ENCODE data around the gene KXD1.
"Not testable (repeated sequence)": the region's sequence is repeated elsewhere in the genome, so short reads cannot be mapped to it uniquely, and the experiment has no call there.

The KXD1 gene, protein sequence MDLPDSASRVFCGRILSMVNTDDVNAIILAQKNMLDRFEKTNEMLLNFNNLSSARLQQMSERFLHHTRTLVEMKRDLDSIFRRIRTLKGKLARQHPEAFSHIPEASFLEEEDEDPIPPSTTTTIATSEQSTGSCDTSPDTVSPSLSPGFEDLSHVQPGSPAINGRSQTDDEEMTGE

DNA sequence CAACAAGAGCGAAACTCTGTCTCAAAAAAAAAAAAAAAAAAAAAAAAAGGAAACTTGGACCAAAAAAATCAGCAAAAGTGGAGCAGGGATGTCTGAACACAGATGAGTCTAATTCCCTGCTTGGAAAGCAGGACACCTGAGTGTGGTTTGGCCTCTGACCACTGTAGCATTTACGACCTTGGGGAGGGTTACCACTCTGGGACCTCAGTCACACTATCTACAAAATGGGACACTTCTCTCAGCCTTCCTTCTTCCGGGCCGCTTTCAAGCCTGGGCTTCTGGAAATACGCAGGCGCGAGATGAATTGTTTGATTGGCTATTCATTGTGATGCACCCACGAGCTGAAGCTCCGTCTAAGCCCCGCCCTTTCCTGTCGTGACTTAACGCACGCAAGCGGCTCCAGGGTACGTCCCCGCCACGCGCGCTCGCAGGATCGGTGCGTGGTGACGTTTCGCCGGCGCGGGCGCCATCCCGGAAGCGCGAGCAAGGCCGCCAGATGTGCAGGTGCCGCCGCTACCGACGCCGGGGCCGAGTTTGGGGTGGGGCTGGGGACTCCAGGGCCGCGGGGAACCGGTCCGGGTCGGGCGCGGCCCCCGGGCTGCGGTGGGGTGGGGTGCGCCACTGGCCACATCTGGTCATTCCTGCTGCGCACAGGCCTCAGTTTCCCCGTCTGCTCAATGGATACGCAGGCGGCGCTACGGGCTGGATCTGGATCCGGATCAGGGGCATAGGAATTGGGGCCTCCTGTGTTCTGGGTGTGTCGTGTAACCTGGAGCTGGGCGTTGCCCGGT is at the start of gene KXD1:
KXD1 (plus strand) TSS at position 460 of the 791 bp plus-strand sequence. CDS start 4,187 bp downstream, outside the sequence.
- peak; percentile 99 for DNase-seq (ENCODE audit: low spot score)

DNA sequence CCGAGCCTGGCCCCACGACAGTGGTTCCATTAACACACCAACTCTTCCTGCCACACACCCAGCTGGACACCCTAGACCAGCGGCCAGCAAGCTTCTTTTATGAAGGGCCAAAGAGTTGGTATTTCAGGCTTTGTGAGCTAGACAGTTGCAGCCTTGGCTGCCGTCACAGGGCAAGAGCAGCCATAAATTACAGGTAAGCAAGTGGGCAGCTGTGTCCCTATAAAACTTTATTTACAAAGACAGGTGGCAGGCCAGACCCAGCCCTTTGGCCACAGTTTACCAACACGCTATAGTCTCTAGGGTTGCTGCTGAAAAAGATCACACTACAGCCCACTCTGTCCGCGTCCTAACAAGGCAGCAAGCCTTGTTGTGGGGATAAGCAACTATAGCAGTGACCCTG is 49.1 kb upstream of the KXD1 start:
- no peak for DNase-seq (ENCODE audit: low spot score)

DNA sequence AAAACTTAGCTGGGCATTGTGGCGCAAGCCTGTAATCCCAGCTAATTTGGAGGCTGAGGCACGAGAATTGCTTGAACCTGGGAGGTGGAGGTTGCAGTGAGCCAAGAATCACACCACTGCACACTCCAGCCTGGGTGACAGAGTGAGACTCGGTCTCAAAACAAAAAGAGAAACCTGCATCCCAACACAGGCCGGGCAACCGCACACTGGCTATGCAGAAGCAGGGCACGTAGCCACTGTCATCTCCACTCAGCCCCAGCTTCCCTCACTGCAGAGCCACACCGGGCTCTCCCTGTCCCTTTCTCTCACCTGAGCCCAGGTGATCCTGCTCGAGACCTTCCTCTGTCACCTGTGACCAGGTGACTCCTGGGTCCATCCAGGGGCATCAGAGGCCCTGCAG is 47.5 kb upstream of the KXD1 start:
- no peak for DNase-seq (ENCODE audit: low spot score)

DNA sequence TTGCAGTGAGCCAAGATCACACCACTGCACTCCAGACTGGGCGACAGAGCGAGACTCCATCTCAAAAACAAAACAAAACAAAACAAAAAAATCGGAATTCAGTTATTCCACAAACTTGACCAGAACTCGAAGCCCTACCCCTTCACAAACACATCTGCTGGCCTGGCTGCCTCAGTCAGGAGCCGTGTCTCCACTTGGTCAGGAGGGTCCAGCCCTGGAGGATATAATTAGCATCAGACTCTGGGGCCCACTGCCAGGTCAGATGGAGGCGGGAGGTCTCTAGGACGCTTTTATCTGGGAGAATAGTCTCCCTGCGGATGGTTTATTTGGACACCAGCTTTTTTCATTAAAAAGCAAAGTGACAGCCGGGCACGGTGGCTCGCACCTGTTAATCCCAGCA is 43.8 kb upstream of the KXD1 start:
- DNase-seq (ENCODE audit: low spot score): no peak

DNA sequence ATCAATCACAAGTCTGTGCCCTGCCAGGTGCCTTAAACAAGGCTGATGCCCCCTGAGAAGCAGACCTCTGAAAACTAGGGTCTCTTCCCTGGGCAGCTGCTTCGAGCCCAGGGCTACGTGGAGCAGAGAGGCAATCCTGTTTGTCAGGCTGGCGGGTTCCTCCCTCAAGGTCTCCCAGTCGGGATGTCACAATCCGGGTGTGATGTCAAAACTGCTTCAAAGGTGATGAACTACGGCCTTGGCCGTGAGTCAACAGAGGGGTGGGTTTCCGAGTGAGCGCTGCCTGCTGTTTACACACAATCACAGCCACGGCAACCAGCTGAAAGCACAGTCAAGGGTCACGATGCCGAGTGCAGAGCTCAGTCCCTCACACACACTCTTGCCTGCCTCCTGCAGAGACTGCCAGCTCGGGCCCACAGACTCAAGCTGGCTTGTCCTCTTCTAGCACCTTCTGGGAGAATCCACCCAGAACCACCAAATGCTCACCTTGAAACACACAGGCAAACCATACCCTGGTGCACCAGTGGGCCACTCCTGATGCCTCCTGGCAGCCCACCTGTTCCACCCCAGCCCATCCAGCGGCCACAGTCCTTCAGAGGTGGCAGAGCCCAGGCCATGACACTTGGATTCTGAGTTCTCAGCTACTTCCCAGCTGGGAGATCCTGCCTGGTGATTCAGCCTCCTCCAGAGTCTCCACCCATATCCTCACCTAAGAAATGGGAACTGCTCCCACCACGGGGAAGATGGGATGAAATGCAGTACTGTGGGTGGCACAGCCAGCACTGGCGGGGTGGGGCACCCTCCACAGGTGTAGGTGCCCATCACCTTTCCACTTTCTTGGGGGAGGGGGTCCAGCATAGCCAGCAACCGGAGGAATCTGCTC is 42.6 kb upstream of the KXD1 start:
- peak; percentile 56 for DNase-seq (ENCODE audit: low spot score)

DNA sequence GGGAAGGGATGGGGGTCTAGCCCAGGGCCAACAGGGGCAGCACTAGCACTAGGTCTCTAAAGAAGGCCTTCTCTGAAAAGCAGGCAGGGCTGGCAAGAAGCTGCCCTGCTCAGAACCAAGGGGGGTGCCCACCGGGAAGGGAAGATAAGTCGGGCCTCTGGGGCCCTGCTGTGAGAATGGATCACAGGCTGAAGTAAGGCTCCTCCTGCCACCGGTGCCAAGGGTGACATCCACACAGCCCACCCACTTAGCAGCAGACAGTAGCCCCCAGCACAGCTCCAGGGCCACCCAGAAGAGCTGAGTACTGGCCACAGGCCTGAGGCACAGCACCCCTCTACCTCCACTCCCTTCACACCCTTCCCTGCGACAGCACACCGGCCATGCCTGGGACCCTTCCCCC is 41.7 kb upstream of the KXD1 start:
- no peak for DNase-seq (ENCODE audit: low spot score)

DNA sequence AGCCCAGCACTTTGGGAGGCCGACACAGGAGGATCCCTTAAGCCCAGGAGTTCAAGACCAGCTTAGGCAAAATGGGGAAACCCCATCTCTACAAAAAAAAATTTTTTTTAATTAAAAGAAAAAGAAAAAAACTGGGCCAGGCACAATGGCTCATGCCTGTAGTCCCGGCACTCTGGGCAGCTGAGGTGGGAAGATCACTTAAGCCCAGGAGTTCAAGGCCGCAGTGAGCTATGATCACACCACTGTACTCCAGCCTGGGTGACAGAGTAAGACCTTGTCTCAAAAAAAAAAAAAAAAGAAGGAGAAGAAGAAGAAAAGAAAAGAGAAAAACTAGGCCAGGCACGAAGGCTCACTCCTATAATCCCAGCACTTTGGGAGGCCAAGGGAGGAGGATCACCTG is 40.1 kb upstream of the KXD1 start:
- no peak for DNase-seq (ENCODE audit: low spot score)

DNA sequence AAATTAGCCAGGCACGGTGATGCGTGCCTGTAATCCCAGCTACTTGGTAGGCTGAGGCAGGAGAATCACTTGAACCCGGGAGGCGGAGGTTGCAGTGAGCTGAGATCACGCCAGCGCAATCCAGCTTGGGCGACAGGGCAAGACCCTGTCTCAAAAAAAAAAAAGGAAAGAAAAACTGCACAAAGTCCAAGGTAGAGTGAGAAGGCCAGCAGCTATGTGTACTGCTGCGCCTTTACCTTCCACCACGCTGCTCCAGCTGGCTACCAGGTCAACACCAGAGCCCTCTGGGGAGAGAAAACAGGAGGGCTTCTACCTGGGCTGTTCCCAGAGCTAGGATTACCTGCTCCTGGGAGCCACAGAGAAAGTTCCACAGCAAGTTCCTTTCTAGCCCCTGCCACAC is 39.0 kb upstream of the KXD1 start:
- DNase-seq (ENCODE audit: low spot score): no peak

DNA sequence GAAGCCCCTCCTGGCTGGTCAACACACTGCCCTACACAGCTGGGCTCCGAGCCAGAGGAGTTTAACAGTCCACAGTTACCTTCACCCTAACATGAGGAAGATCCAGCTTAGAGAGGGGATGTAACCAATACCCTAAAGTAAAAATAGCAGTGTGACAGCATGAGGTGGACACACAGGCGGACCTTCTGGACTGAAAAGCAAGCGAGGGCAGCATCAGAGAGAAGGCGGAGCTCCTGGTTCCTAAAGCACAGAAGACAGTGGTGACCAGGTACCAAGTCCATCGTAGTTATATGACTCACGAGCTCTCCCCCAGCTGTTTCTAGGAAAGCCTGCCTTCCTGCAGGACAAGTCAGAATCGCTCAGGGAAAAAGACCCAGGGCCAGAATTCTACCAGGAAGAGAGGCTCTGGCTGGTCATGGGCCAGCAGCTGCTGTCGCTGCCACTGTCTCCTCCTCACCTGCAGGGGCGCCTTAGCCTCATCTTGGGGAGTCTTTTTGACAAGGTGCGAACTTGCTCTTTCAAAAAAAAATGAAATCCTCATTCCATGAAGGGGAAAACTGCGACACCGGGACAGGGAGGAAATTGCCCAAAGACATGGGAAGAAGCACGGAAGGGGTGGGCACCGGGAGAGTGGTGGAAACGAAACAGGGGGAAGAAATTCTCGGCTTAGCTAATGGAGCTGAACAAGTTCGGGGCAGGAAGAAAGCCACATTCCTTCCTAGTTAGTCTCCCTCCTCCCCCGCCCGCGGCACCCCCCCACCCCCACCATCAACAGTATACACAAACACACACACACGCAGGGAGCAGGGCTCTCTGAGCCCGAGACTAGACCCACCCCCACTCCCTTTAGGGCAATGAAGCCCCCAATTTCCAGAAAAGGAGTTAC is 37.5 kb upstream of the KXD1 start:
- peak; percentile 65 for DNase-seq (ENCODE audit: low spot score)

DNA sequence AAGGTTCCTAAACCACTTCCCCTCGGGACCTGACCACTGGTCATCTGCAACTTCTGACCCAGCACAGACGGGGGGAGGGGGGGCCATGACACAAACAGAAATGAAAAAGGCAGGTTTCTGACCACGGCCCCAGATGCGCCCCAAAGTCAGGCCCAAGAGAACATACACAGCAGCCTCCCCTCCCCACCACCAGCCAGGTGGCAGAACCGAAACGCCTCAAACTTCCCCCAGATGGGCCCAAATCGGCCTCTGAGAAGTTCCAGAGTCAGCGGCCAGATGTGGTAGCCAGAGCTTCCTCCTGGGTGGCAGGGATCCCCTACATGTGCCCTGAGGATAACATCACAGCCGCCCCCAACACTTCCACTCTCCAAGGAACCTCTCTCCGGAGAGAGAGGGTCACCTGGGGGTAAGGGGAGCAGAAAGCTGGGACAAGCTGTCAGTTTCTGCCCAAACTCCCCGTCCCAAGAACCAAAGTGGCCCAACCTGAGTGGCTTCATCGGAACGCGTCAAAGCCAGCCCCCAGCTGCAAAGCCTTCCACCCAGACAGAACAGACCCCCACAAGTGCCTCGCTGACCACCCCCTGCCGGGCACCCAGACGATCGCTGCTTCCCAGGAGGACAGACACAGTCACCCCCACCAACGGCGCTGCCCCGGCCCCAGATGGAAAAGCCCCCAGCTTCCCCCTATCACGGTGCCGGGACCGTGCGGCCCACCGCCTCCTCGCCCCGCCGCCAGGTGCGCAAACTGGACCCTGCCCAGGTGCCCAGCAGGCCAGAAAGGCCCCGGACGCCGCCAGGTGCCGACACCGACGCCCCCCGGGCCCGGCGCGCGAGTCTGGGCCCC is 36.6 kb upstream of the KXD1 start:
- no peak for DNase-seq (ENCODE audit: low spot score)

DNA sequence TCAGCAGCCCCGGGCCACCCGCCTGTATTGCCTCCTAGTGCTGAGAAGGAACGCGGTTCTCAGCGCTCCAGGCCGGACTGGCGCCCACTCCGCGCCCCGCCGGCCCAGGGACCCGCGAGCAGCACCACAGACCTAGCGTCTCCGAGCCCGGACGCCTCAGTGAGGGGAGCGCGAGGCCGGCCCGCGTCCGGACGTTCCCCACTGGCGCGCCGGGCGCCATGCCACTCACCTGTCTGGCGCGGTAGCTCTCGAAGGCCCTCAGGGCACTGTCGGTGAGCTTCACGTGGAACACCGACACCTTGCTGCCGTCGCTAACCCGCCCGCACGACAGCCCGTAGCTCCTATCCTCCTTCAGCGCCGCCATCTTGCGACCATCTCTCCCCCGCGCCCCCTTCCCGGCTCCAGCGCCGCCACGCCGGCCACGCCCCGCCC is 36.0 kb upstream of the KXD1 start, which contains the start of gene ELL:
ELL (minus strand) TSS at position 379 of the 432 bp plus-strand sequence; CDS start at position 364, 15 bp downstream.
- DNase-seq (ENCODE audit: low spot score): no peak

DNA sequence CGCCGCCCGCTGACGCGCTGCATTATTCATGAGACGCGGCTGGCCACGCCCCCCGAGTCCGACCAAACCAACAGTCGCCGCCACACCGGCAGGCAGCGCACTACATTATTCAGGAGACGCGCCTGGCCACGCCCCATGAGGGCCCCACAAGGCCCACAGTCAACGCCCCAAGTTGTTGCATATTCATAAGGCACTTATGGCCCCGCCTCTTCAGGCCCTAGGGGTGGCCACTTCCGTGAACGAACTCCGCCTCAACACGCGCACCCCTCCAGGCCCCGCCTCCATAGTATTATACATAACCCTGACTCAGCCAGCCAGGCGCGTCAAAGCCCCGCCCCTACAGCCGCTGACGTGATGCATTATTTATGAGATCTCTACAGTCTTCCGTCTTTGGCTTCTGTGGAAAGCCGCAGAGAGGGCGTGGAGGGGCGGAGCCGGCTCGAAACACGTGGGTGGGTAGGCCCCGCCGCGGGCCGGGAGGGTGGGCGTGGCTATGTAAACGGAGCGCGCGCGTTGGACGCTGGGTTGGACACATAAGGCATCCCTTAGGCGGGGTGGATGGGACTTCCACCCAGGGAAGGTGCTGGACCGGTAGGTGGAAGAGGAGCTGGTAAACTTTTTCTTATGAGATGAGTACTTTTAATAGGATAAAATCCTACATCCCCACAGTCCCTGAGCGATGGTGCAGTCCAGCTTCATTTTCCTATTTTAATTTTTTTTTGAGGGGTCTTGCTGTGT is 35.4 kb upstream of the KXD1 start:
- DNase-seq (ENCODE audit: low spot score): peak; percentile 100

DNA sequence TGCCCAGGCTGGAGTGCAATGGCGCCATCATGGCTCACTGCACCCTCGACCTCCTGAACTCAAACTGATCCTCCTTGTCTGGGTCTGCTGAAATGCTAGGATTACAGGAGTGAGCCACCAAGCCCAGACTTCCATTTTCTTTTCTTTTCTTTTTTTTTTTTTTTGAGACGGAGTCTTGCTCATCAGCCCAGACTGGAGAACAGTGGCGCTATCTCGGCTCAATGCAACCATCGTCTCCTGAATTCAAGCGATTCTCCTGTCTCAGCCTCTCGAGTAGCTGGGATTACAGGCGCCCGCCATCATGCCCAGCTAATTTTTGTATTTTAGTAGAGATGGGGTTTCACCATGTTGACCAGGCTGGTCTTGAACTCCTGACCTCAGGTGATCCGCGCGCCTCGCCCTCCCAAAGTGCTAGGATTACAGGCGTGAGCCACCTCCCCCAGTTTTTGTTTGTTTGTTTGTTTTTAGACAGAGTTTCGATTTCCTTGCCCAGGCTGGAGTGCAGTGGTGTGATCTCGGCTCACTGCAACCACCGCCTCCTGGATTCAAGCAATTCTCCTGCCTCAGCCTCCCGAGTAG is 34.7 kb upstream of the KXD1 start:
- DNase-seq (ENCODE audit: low spot score): not testable (repeated sequence)

DNA sequence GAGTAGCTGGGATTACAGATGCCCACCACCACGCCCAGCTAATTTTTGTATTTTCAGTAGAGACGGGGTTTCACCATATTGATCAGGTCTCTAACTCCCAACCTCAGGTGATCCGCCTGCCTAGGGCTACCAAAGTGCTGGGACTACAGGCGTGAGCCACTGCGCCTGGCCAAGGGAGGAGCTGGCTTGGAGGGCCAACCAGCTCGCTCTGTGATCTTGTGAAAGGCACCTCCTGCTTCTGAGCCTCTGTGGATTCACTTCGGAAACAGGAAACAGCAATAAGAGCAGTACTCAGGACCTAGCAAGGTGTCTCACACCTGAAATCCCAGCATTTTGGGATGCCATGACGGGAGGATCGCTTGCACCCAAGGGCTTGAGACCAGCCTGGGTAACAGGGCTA is 33.8 kb upstream of the KXD1 start:
- no peak for DNase-seq (ENCODE audit: low spot score)

DNA sequence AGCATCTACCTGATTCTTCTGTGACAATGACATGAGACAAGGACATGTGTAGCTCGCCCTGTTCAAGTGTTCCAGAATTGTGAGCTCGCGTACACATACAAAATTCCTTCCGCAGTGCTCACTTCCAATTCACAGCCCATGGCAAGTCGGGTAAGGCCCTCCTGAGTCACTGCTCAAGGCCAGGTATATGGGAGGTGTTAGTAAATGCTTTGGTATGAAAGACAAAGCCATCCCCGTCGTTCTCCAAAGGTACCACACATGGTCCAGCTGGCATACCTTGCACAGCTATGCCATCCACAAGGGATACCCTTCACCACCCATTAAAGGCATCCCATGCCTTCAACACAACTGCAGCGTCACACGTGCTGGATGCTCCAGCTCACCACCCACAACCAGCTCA is 31.4 kb upstream of the KXD1 start:
- no peak for DNase-seq (ENCODE audit: low spot score)

DNA sequence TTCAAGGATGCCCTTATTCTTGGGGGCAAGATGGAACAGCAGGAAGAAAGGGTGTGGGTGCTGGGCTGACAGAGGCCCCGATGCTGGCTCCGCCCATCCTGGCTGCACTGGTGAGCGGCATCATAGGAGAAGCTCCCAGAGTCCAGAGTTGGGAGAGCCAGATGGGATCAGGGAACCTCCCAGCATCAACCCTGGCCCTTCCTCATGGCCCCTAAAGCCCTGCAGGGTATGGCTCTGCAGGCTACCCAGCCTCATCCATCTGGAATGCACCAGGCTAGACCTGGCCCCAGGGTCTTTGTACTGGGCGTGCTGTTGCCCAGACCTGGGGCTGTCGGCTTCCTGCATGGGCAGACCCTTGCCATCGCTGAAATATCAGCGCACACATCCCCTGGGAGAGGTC is 27.9 kb upstream of the KXD1 start:
- DNase-seq (ENCODE audit: low spot score): no peak

DNA sequence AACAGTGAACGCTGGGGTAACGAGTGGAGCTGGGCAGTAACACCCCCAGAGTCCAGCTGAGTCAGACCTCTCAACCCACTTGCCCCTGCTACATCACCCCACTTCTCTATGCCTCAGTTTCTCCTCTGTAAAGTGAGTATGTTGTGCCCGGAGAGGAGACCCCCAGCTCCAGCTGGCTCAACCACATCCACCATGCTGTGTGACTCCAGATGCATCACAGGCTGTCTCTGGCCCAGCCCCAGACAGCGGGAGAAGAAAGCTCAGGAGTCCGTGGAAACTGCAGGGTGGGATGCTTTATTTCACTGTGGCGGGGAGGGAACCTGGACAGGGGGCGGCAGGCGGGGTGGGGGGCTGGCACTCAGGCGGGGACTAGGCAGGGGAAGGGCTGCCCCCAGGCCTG is 26.2 kb upstream of the KXD1 start:
- DNase-seq (ENCODE audit: low spot score): no peak

DNA sequence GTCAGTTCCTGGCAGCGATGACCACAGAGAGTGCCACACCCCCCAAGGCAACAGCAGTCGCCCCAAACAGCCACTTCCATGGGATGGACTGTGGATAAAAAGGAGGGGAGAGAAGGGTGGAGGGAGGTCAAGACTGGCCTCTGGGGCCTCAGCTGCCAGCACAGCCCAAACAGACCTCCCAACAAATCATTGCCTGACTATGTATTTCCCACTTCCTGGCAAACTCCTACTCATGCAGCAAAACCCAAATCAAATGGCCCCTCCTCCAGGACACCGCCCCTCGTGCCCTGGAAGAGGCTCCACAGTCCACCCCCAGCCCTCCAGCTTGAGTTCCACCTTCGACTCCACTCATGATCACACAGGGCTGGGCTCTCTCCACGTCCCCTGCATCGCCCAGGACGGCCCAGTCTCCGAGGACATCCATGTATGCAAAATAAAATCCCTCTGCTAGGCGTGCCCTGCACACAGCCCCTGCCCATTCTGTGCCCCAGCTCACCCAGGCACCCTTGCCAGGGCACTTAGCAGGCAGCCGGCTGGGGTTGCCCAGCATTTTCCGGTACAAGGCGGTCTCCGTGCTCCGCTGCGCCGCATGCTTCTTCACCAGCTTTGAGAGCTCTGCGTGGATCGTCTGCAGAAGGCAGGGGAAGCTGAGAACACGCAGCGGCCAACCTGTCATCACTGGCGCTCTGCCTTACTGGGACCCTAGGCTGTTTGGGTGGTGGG is 25.3 kb upstream of the KXD1 start:
- no peak for DNase-seq (ENCODE audit: low spot score)

DNA sequence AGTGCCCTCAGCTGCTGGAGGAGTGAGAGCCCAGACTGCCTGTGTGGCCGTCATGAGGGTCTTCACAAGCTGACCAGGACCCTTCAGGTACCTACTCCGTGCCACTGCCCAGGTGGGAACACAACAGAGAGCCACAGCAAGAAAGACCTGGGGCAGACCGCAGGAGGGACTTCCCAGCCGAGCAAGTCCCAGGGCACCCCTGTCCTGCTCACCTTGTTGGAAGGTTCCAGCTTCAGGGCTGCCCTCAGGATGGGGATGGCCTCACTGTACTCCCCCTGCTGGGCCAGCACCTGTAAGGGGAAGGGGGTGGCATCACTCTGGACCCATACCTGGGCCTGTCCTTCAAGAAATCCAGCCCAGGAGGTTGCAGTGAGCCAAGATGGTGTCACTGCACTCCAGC is 24.6 kb upstream of the KXD1 start:
- no peak for DNase-seq (ENCODE audit: low spot score)

All from CD4-positive, alpha-beta T cell treated with Interleukin-15 for 4 hours (primary cell).